ENCODE data around the gene FXYD2. TPM values are rescaled to one million over a fixed set of nuclear protein-coding genes. Genes with fewer than 3 reads are reported as not detected.

FXYD2 gene
- total and polyA plus RNA-seq, 2 of the 13 experiments (the other 11 are each of a cell fraction or from before 2014, with no cell fraction given): 45.9 to 106 TPM

DNA sequence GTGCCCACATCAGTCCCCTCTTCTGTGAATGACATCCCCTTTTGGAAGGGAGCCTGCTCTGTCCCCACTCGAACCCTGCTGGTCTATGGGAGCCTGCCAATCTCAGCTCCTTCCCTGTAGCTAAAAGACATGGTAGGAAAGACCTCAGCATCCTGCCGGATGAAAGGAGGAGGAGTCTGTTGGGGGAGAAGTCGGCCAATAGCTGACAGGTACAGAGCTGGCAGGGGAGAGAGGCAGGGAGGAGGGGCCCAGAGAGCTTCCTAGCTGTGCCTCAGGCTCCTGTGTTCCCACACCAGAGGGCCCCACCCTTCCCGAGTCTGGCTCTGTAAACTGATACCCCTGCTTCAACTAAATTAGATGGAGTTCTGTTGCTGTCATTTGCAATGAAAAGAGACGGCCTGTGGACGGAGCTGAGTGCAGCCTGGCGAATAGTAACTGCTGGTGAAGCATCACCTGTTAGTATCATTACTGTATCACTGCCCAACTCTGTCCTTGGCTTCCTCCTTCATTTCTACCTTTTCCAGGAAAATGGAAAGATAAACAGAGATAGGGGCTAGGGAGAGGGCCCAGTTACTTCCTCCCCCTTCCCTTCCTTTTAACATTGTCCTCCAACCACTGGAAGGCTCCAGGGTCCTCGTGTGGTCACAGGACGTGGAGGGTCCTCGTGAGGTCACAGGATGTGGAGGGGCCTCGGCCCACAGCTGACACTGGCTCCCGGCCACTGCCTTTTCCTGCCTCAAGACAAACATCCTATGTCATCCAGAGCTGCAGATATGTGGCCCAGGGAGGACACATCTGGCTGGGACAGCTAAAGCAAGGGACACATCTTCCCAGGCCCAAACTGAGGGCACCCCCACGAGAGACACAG is 36.8 kb upstream of the FXYD2 start:
- ATAC-seq: no peak
- H3K9ac ChIP-seq (ENCODE audit: insufficient read depth, low read depth, low read length): no peak overlapping the region
- FAIRE-seq: no peak
- H4K20me1 ChIP-seq (ENCODE audit: insufficient read depth, low read length): no peaks in the 10 kb centered on the region
- in situ Hi-C loops (cut with HindIII; ENCODE audit: extremely low pct_ligation_motif_present, low pct_unique_long_range_greater_than_20kb) (no loop called here), intact Hi-C loops (cut with micrococcal nuclease; ENCODE audit: unreplicated experiment) (no loop called here)
- no peaks in the 10 kb centered on the region for H3K9me3 ChIP-seq (ENCODE audit: low read length)
- no peak overlapping the region for H2AFZ ChIP-seq (ENCODE audit: low read length)
- no peaks in the 10 kb centered on the region for H3K4me1 ChIP-seq (ENCODE audit: insufficient read depth, low read length)
- H3K36me3 ChIP-seq (replicated peaks in 1 of 2; ENCODE audit: control insufficient read depth in 1 of 2, insufficient read depth in 2 of 2, low read length in 2 of 2): no peaks in the 10 kb centered on the region
- TF ChIP-seq U2AF1 (optimal IDR thresholded peaks at IDR 0.05; ENCODE audit: low read depth, low read length): no peak
- TF ChIP-seq KLF15 (CRISPR knock-in tag; IDR thresholded peaks at IDR 0.05; ENCODE audit: borderline replicate concordance): no peak
- TF ChIP-seq ZNF672 (CRISPR knock-in tag; IDR thresholded peaks at IDR 0.05): no peak
- no peak for TF ChIP-seq SNAPC5 (CRISPR knock-in tag; IDR thresholded peaks at IDR 0.05; ENCODE audit: borderline replicate concordance)
- TF ChIP-seq FOXM1 (CRISPR knock-in tag; IDR thresholded peaks at IDR 0.05): no peak
- TF ChIP-seq DNMT1 (CRISPR knock-in tag; IDR thresholded peaks at IDR 0.05): no peak
- no peak for TF ChIP-seq SMYD3 (CRISPR knock-in tag; IDR thresholded peaks at IDR 0.05)
- H3K27me3 ChIP-seq (ENCODE audit: control insufficient read depth in 1 of 2, insufficient read depth in 2 of 2, low read length in 2 of 2): peaks cover 4 to 43% of the 10 kb centered on the region in 2 experiments; a peak in 4 of 5 replicates
- no peak overlapping the region for H3K4me2 ChIP-seq (ENCODE audit: low read depth, low read length)
- 3% methylated on average over 13 of the region's 13 CpGs for WGBS (ENCODE audit: low lambda C conversion rate)
- DNase-seq (ENCODE audit: low spot score): no peak
- POLR2A ChIA-PET: no interaction called here
- no TSS peak for BruUV-seq (replicated peaks)
- no peaks in the 10 kb centered on the region for H3K79me2 ChIP-seq (ENCODE audit: insufficient read depth, low read length)
- H3K4me3 ChIP-seq (replicated peaks in 1 of 3; ENCODE audit: insufficient read depth in 1 of 3, low read depth in 2 of 3, low read length in 3 of 3): no peak overlapping the region
- CTCF ChIA-PET (ENCODE audit: low intra/inter-chr PET ratio, low total read pairs): no interaction called here
- H3K27ac ChIP-seq (ENCODE audit: extremely low read length, insufficient read depth, low read length): no peak overlapping the region

DNA sequence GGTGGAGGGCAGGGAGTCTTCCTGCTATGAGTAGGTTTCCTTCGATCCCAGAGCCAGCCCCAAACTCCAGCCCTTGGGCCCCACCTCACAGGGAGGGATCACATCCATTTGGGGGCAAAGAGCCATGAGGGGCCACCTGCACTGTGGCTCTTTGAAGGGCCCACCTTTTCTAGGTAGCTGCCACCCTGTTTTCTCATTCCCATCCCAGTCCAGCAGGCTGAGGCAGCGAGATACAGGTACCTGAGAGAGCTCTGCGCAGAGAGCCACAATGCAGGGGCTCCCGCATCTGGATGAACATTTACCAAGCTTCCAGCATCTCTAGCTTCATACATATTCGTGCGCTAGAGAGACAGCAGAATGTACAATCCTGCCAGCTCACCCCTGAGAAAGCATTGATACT is 35.6 kb upstream of the FXYD2 start:
- Histone ChIP-seq H3K9ac (ENCODE audit: insufficient read depth, low read depth, low read length) (no peak overlapping the region), H3K27me3 (ENCODE audit: control insufficient read depth in 1 of 2, insufficient read depth in 2 of 2, low read length in 2 of 2) (peaks cover 5 to 54% of the 10 kb centered on the region in 2 experiments; a peak in 4 of 5 replicates), H3K79me2 (ENCODE audit: insufficient read depth, low read length) (no peaks in the 10 kb centered on the region), H3K9me3 (ENCODE audit: low read length) (no peaks in the 10 kb centered on the region), H2AFZ (ENCODE audit: low read length) (no peak overlapping the region), H3K4me3 (replicated peaks in 1 of 3; ENCODE audit: insufficient read depth in 1 of 3, low read depth in 2 of 3, low read length in 3 of 3) (no peak overlapping the region), H3K4me1 (ENCODE audit: insufficient read depth, low read length) (no peaks in the 10 kb centered on the region), H4K20me1 (ENCODE audit: insufficient read depth, low read length) (no peaks in the 10 kb centered on the region), H3K27ac (ENCODE audit: extremely low read length, insufficient read depth, low read length) (no peak overlapping the region), H3K4me2 (ENCODE audit: low read depth, low read length) (no peak overlapping the region), H3K36me3 (replicated peaks in 1 of 2; ENCODE audit: control insufficient read depth in 1 of 2, insufficient read depth in 2 of 2, low read length in 2 of 2) (no peaks in the 10 kb centered on the region)
- in situ Hi-C loops (cut with HindIII; ENCODE audit: extremely low pct_ligation_motif_present, low pct_unique_long_range_greater_than_20kb) (no loop called here), intact Hi-C loops (cut with micrococcal nuclease; ENCODE audit: unreplicated experiment) (no loop called here)
- ChIA-PET POLR2A (no interaction called here), CTCF (ENCODE audit: low intra/inter-chr PET ratio, low total read pairs) (no interaction called here)
- no peak for DNase-seq (ENCODE audit: low spot score)
- 10% methylated on average over 3 of the region's 6 CpGs for WGBS (ENCODE audit: low lambda C conversion rate)
- FAIRE-seq: no peak
- ATAC-seq: no peak
- BruUV-seq (replicated peaks): no TSS peak
- TF ChIP-seq ZMYM2 (CRISPR knock-in tag; IDR thresholded peaks at IDR 0.05) (no peak), PHB2 (IDR thresholded peaks at IDR 0.05; ENCODE audit: partially characterized antibody) (no peak), ZNF335 (CRISPR knock-in tag; IDR thresholded peaks at IDR 0.05) (no peak), ONECUT2 (CRISPR knock-in tag; IDR thresholded peaks at IDR 0.05) (no peak), FIP1L1 (IDR thresholded peaks at IDR 0.05; ENCODE audit: borderline replicate concordance, insufficient read depth, low read depth, low read length) (no peak), ZNF101 (CRISPR knock-in tag; IDR thresholded peaks at IDR 0.05; ENCODE audit: borderline replicate concordance, low read depth) (no peak), HBP1 (CRISPR knock-in tag; IDR thresholded peaks at IDR 0.05; ENCODE audit: low read depth) (no peak)

All from HepG2 (cell line).